H4 (cell line): ENCODE measurements around the gene NR5A1. TPM values are rescaled to one million over a fixed set of nuclear protein-coding genes. Genes with fewer than 3 reads are reported as not detected.
A peak's percentile ranks its signal among the peaks of the same experiment; 100 is the strongest.

Source experiments
- DNase-seq: peaks from one replicate; pipeline ENCODE4 v3.0.0-alpha.2; 2015; ENCODE audit warnings: low spot score
- total RNA-seq: library from RNA; depleted of rRNA; stranded (reverse); fragments of >200 nt; shearing (Covaris generic); gene quantifications from 2 replicates; pipeline ENCODE4 v1.2.3, GENCODE V29; 2014

NR5A1 gene
- total RNA-seq, 1 experiment from 2014 or later: not detected

GRCh38 chr9:124480621-124480981, 26.6 kb downstream of the NR5A1 start:
- DNase-seq: peak; percentile 27

DNA sequence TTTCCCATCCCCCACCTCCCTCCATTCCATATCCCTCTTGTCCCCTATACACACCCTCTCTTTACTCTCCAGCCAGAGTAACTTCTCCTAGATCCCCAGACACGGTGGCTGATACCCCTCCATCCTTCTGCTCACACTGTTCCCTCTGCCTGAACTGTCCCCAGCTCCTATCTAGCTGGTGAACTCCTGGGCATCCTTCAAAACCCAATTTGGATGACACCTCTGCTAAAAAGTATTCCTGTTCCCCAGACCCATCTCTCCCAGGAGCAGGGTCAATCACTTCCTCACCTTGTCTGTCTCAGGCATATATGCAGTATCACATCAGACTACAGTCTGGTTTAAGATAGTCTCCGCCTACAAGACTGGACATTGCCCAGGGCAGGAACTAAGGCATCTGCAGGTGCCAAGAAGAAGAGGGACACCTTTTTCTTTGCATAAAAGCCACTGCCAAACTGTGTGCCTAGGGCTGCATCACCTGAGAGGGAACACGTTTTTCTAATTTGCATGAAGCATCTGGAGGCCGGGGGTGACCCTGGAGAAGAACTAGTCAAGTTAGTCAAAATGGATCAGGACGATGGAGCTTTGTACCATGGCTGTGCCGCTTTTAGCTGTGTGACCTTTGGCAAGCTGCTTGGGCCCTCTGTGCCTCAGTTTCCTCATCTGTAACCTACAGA, 27.1 kb downstream of the NR5A1 start:
- no peak for DNase-seq

DNA sequence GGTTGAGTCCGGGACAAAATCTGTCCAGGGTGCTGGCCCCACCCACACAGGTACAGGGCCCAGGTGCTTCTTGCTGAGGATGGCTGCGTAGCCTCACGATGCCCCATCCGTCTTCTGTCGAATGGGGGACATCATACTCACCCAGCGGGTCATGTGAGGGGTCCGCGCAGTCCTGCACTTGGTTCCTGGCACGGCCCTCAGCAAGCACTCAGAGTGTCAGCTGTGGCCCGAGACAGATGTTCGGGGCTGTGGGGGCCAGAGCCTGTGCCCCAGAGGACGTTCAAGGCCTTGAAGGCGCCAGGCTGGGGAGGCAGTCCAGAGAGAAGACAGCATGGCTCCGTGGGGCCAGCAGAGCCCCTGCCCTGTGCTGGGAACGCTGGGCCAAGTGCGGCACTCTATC, 27.8 kb downstream of the NR5A1 start:
- no peak for DNase-seq

DNA sequence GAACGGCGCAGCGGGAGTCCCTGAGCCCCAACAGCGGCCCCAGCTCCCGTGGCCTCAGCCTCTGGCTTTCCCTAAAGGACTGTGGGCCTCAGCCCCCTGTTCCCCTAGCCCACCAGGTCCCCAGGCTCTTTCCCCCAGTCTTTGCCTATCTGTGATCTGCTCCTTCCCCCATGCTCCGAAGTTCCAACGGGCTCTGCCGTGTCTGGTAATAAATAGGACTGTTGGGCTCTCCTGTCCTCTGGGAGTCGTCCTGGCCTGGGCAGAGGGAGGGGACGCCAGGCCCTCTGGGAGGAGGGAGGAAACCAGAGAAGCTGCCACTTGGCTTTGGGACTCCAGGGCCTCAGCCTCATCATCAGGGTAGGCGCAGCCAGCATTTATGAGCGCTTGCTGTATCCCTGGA, 28.8 kb downstream of the NR5A1 start:
- DNase-seq: no peak

- DNase-seq: no peak
These were observed 29.4 kb downstream of the NR5A1 start for GRCh38 chr9:124477648-124478285.

DNA sequence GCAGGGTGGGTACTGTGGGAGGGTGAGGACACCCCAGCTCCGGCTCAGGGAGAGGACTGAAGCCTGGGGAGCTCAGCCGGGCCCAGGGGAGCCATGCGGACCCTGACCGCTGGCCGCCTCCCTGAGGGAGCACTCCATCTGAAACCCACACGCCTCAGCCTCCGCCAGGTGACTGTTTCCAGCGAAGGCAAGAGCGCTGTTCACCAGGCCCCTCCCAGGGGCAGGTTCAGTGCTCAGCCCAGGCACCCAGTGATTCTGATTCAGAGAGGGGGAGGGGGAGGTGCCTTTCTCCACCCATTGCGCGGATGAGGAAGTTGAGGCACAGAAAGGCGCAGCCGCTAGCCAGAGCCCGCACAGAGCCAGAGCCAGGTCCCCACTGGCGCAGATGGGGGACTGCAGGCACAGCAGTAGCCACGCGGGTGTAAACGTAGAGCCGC, 30.0 kb downstream of the NR5A1 start:
- no peak for DNase-seq

DNA sequence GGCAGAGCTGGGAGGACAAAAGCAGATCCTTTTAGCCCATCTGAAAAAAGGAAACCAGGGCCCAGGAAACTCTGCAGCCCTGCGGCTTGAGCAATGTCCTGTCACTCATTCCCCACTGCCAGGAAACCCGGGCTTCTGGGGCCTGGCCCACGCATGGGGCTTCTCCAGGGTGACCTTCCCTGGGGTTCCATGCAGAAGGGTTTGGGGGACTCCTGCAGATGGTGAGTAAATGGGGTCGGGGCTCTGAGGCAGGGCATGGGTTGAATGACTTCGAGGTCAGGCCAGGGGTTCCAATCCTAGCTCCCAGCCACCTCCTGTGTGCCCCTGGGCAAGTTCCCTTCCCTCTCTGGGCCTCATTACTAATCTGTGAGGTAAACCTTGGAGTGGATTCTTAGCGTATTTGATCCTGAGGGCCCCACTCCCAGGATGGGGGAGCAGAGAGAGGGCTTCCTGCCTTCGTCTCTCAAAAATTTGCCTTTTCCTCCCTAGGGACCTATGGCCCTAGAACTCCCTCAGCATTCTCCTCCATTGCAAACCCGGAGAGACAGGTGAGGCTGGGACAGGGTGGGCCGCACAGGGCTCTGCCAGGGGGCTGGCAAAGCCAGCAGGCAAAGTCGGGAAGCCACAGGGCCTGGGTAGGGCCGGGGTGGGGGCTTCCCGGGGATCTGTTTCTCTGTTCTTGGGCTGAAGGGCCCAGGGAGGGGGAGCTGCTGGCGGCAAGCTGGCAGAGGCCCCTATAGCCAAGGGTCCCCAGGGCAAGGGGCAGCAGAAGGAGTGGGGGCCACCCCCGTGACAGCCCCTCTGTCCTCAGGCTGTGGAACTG, 31.1 kb downstream of the NR5A1 start:
- DNase-seq: no peak

GRCh38 chr9:124475158-124475867, 31.9 kb downstream of the NR5A1 start:
- DNase-seq: no peak

DNA sequence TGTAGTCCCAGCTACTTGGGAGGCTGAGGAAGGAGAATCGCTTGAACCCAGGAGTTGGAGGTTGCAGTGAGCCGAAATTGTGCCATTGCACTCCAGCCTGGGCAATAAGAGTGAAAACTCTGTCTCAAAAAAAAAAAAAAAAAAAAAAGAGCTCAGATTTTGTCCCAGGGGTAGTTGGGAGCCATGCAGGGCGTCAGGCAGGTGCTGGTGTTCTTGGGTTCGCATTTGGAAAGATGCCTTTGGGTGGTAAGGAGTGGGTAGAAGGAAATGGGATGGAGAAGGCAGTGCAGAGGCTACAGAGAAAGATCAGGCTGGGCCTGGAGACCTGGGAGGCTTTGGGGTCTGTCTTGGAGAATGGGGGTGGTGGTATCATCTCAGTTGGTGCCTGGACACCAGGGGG, 33.0 kb downstream of the NR5A1 start:
- no peak for DNase-seq

DNA sequence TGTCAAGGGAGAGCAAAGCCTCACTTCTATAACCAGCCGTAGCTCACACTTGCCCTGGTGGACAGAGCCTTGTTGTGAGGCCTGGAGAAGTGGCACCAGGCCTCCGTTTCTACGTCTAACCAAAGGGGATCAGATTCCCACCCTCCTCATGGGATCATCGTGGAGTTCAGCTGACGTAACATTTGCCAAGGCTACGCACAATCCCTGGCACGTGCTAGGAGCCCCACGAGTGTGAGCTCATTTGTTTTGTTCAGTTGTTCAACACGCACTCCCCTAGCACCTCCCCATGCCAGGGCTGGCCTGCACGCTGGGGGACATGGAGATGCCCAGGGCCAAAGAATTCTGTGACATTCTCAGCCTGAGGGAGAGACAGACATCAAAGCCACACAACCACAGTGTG, 33.9 kb downstream of the NR5A1 start:
- DNase-seq: no peak

DNA sequence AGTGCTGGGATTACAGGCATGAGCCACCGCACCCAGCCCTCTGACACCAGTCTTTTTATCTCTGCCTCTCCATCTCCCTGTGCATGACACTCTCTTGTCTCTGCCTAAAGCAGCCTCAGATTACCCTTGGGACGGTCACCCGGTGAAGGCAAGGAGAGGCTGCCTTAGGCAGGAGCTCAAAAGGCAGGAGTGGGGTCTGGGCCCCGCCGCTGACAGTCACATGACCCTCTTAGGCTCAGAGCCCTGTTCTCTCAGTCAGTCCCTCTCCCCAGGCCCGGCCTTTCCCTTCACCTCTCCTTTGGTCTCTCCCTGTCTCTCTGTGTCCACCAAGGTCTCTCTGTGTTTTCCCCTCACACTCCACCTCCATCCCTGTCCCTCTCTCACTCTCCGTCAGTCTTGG, 34.4 kb downstream of the NR5A1 start:
- DNase-seq: no peak

DNA sequence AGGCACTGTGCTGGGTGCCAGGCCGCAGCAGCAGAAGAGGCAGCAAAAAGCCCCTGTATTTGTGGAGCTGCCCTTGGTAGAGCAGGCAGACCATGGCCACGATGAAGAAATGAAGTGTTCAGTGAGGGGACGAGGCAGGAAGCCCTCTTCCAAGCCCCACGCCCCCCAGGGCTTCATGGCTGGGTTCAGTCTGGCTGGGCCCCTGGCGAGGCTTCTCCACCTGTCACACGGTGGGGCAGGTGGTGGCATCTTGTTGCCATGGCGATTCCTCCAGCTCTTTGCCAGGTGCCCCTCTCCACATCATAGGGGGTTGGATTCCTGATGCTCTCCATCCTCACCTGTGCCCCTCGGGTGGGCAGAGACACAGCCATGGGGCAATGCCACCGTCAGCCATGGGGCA, 35.4 kb downstream of the NR5A1 start:
- no peak for DNase-seq

GRCh38 chr9:124470726-124471125, 36.5 kb downstream of the NR5A1 start:
- no peak for DNase-seq

GRCh38 chr9:124470306-124470705, 36.9 kb downstream of the NR5A1 start:
- DNase-seq: no peak

GRCh38 chr9:124469011-124469832, 38.0 kb downstream of the NR5A1 start:
- no peak for DNase-seq

DNA sequence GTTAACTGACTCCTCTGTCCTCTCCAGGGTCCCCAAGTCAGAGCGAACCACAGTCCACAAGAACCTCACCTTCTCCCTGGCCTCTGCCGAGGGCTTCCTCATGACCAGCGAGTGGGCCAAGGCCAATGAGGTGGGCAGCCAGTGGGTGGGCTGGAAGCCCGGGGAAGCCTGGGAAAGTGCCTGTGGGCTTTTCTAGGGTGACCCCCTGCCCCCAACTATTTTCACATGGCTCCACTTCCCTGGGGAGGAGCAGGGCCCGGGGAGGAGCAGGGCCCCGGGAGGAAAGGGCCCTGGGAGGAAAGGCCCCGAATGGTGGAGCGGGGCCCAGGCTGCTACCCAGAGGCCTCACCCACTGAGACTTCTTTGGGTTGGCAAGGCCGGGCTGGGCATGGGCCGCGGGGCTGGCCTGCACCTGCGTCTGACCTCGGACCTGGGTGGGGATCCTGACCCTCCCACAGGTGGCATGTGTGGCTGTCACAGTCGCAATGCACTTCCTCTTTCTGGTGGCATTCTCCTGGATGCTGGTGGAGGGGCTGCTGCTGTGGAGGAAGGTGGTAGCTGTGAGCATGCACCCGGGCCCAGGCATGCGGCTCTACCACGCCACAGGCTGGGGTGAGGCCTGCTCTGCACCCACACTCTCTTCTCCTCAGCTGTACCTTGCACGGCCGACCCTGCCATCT, 39.0 kb downstream of the NR5A1 start:
- DNase-seq: no peak

DNA sequence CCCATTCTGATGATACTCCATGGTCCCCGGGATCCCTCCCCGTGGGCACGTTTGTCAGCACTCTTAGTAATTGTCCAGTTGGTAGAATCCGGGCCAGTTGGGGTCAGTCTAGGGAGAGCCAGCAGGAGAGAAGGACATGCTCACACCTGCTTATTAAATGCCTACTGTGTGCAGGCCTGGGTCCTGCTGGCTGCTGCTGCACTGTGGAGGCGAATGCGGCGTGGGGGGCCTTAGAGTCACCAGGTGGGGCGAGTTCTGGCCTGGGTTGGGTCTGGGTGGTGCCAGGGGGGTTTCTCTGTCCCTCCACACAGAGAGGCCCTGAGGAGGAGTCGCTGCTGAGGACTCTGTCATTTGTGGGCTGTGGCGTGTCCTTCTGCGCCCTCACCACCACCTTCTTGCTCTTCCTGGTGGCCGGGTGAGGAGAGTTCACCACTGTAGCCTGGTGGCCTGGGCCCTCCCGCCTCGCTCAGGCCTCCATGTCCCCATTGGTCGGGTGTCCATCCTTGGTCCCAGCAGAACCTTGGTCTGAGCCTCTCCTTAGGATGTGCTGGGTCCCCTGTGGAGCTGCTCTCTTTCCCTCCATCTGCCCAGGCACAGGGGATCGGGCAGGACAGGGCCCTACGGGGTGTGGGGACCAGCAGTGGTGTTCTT, 39.7 kb downstream of the NR5A1 start:
- no peak for DNase-seq

- DNase-seq: no peak
These were observed 41.5 kb downstream of the NR5A1 start for GRCh38 chr9:124465736-124466135.

DNA sequence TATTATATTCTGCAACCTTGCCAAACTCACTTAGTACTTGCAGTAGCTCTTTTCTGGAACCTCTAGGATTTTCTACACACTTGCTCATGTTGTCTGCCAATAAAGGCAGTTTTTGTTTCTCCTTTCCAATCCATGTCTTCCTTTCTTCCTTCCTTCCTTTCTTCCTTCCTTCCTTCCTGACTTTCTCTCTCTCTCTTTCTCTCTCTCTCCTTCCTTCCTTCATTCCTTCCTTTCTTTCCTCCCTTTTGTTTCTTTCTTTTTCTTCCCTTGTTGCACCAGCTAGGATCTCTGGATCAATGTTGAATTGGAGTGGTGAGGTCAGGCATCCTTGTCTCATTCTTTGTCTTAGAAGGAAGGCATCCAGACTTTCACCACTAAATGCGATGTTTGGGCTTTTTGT, 44.5 kb downstream of the NR5A1 start:
- DNase-seq: no peak

DNA sequence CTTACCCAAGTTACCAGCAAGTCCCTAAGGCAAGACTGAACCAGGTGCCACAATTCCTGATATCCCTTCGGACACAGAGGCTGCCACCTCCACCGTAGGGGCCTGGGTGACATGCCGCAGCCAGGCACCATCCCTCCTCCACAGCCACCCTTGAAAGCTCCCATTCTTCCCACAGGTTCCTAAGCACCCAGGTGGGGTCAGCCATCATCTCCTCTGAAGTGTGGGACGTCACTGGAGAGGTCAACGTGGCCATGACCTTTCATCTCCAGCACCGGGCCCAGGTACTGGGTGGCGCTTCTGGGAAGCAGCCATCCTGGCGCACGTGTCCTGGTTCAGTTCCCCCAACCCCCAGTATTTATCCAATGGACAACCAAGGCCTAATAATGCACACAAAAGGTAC, 48.8 kb downstream of the NR5A1 start:
- DNase-seq: no peak
